ENCODE measurements around the gene SAMHD1.

DNA sequence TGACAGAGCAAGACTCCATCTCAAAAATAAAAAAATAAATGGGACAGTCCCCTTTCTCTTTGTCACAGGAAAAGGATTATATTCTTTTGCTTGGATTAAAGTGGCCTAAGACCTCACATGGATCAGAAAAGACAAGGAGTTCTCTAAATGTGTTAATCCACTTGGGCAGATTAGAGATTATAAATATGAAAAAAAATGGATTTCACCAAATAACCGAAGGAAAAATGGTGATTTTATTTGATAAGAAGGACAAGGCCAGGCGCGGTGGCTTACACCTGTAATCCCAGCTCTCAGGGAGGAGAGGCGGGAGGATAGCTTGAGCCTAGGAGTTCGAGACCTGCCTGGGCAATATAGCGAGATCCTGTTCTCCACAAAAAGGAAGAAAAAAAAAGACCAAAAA is 21.8 kb downstream of the SAMHD1 start:
- TF ChIP-seq, protein P1, sequence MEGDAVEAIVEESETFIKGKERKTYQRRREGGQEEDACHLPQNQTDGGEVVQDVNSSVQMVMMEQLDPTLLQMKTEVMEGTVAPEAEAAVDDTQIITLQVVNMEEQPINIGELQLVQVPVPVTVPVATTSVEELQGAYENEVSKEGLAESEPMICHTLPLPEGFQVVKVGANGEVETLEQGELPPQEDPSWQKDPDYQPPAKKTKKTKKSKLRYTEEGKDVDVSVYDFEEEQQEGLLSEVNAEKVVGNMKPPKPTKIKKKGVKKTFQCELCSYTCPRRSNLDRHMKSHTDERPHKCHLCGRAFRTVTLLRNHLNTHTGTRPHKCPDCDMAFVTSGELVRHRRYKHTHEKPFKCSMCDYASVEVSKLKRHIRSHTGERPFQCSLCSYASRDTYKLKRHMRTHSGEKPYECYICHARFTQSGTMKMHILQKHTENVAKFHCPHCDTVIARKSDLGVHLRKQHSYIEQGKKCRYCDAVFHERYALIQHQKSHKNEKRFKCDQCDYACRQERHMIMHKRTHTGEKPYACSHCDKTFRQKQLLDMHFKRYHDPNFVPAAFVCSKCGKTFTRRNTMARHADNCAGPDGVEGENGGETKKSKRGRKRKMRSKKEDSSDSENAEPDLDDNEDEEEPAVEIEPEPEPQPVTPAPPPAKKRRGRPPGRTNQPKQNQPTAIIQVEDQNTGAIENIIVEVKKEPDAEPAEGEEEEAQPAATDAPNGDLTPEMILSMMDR (IDR thresholded peaks at IDR 0.05; ENCODE audit: low read depth, low read length): no peak
- TF ChIP-seq POLR2A (IDR thresholded peaks at IDR 0.05; ENCODE audit: extremely low read depth, insufficient read length) (no peak), MAX (IDR thresholded peaks at IDR 0.05; ENCODE audit: low read depth, low read length) (no peak), MYC (IDR thresholded peaks at IDR 0.05; ENCODE audit: low read depth, low read length) (no peak)

All from NB4 (cell line).